GM23338 (cell line): ENCODE data around the gene SYMPK. TPM values are rescaled to one million over a fixed set of nuclear protein-coding genes. Genes with fewer than 3 reads are reported as not detected.

Source experiments
- ATAC-seq: fragments of 200-7000 bp; cut with Tn5 transposase; 3 replicates; pipeline ENCODE4 v1.9.1; 2020
- DNase-seq: peaks from one replicate; pipeline ENCODE4 v3.0.0-alpha.2; 2015; ENCODE audit warnings: low spot score
- H2AFZ ChIP-seq: fragments of 200-600 bp; sonication (generic); 2 replicates; pipeline ENCODE4 v1.8.0; 2016; ENCODE audit warnings: antibody characterized with exemption, mild to moderate bottlenecking, moderate library complexity
- H3F3A ChIP-seq: fragments of 200-600 bp; sonication (generic); replicated peaks from 2 replicates; pipeline ENCODE4 v1.8.0; 2017; ENCODE audit warnings: antibody characterized with exemption, mixed run types, low read depth
- H3K27ac ChIP-seq: fragments of 200-600 bp; sonication (generic); 2 replicates; pipeline ENCODE4 v1.6.1; 2016; ENCODE audit warnings: low read depth
- H3K27me3 ChIP-seq: fragments of 200-600 bp; sonication (generic); 2 replicates; pipeline ENCODE4 v1.8.0; 2016; ENCODE audit warnings: mild to moderate bottlenecking, mixed run types, moderate library complexity; ENCODE audit not compliant: insufficient read depth
- H3K36me3 ChIP-seq: fragments of 200-600 bp; sonication (generic); 2 replicates; pipeline ENCODE4 v1.8.0; 2016; ENCODE audit warnings: mild to moderate bottlenecking; ENCODE audit not compliant: insufficient read depth
- H3K4me1 ChIP-seq: fragments of 200-600 bp; sonication (generic); 2 replicates; pipeline ENCODE4 v1.8.0; 2016; ENCODE audit warnings: mild to moderate bottlenecking, moderate library complexity; ENCODE audit not compliant: insufficient read depth
- H3K4me2 ChIP-seq: fragments of 200-600 bp; sonication (generic); 2 replicates; pipeline ENCODE4 v1.7.1; 2017; ENCODE audit warnings: mixed run types
- H3K4me3 ChIP-seq: fragments of 200-600 bp; sonication (generic); 2 replicates; pipeline ENCODE4 v1.6.1; 2016; ENCODE audit warnings: mixed run types
- H3K79me2 ChIP-seq: fragments of 200-600 bp; sonication (generic); replicated peaks from 2 replicates; pipeline ENCODE4 v1.8.0; 2017; ENCODE audit warnings: mild to moderate bottlenecking; ENCODE audit not compliant: insufficient read depth
- H3K9me2 ChIP-seq: fragments of 200-600 bp; sonication (generic); 2 replicates; pipeline ENCODE4 v1.8.0; 2017; ENCODE audit not compliant: insufficient read depth
- H4K20me1 ChIP-seq: fragments of 200-600 bp; sonication (generic); replicated peaks from 2 replicates; pipeline ENCODE4 v1.8.0; 2017; ENCODE audit warnings: mild to moderate bottlenecking; ENCODE audit not compliant: insufficient read depth
- H3K27ac Mint-ChIP-seq: 2 replicates; pipeline ENCODE4 v1.8.0; 2020; ENCODE audit warnings: inconsistent platforms, mild to moderate bottlenecking, moderate library complexity, mixed read lengths
- H3K27me3 Mint-ChIP-seq: 3 replicates; pipeline ENCODE4 v1.8.0; 2022; ENCODE audit warnings: low read depth, mild to moderate bottlenecking, moderate library complexity, mixed read lengths, inconsistent platforms; ENCODE audit not compliant: insufficient read depth, poor library complexity
- H3K36me3 Mint-ChIP-seq: 3 replicates; pipeline ENCODE4 v1.8.0; 2021; ENCODE audit warnings: low read depth, mild to moderate bottlenecking, inconsistent platforms, moderate library complexity, mixed read lengths
- H3K4me1 Mint-ChIP-seq: 3 replicates; pipeline ENCODE4 v1.8.0; 2020; ENCODE audit warnings: mild to moderate bottlenecking, inconsistent platforms, mixed read lengths
- H3K4me3 Mint-ChIP-seq: 3 replicates; pipeline ENCODE4 v1.8.0; 2021; ENCODE audit warnings: moderate library complexity, mild to moderate bottlenecking, inconsistent platforms, mixed read lengths
- H3K9me3 Mint-ChIP-seq: 3 replicates; pipeline ENCODE4 v1.8.0; 2020; ENCODE audit warnings: moderate library complexity, mild to moderate bottlenecking, inconsistent platforms, mixed read lengths
- CREB1 ChIP-seq: fragments of 250-450 bp; sonication (Bioruptor Pico); IDR thresholded peaks from 2 replicates; pipeline ENCODE4 v1.5.0; 2020; ENCODE audit warnings: low read depth, mild to moderate bottlenecking, moderate library complexity
- CTCF ChIP-seq, 2 experiments: fragments of 200-600 bp in 1 of 2; sonication (generic) in 1 of 2; conservative IDR thresholded peaks; 2 replicates each; pipeline versions ENCODE4 v1.5.1 to v1.6.1; 2016 to 2017; ENCODE audit warnings: antibody characterized with exemption in 2 of 2, low read depth in 2 of 2, mild to moderate bottlenecking in 2 of 2, moderate library complexity in 1 of 2
- EZH2 ChIP-seq: fragments of 200-600 bp; sonication (generic); IDR thresholded peaks from one replicate; pipeline ENCODE4 v1.8.0; 2017; ENCODE audit warnings: antibody characterized with exemption, mild to moderate bottlenecking, low read depth; ENCODE audit not compliant: unreplicated experiment
- EZH2phosphoT487 ChIP-seq: fragments of 200-600 bp; sonication (generic); IDR thresholded peaks from one replicate; pipeline ENCODE4 v1.8.1; 2018; ENCODE audit warnings: antibody characterized with exemption; ENCODE audit not compliant: unreplicated experiment
- JUNB ChIP-seq: IDR thresholded peaks from one replicate; pipeline ENCODE4 v1.6.1; 2016; ENCODE audit warnings: antibody characterized with exemption; ENCODE audit not compliant: unreplicated experiment
- NANOG ChIP-seq: IDR thresholded peaks from 2 replicates; pipeline ENCODE4 v1.6.1; 2016; ENCODE audit warnings: antibody characterized with exemption, borderline replicate concordance
- POLR2AphosphoS5 ChIP-seq: IDR thresholded peaks from 2 replicates; pipeline ENCODE4 v1.6.1; 2016; ENCODE audit warnings: antibody characterized with exemption, low read depth
- STAT1 ChIP-seq: IDR thresholded peaks from one replicate; pipeline ENCODE4 v1.6.1; 2016; ENCODE audit warnings: antibody characterized with exemption; ENCODE audit not compliant: unreplicated experiment
- ZNF114 ChIP-seq: fragments of 250-450 bp; sonication (Bioruptor Pico); IDR thresholded peaks from 2 replicates; pipeline ENCODE4 v1.5.0; 2020; ENCODE audit warnings: mild to moderate bottlenecking, moderate library complexity
- ZNF331 ChIP-seq: fragments of 250-450 bp; sonication (Bioruptor Pico); IDR thresholded peaks from 2 replicates; pipeline ENCODE4 v1.5.0; 2020; ENCODE audit warnings: low read depth, mild to moderate bottlenecking, moderate library complexity
- polyA plus RNA-seq: library from polyadenylated mRNA; unstranded; fragments of >200 nt; fragmentation: Nextera tagmentation; extraction: Ambion mirVana; gene quantifications from 2 replicates; pipeline ENCODE4 v1.2.1, GENCODE V29; 2016
- total RNA-seq: library from RNA; depleted of rRNA; stranded (reverse); fragments of >200 nt; shearing (Covaris generic); gene quantifications from 2 replicates; pipeline ENCODE4 v1.2.3, GENCODE V29; 2014
- TF ChIP-seq, protein P1 (sequence below): fragments of 250-450 bp; sonication (Bioruptor Pico); IDR thresholded peaks from 2 replicates; pipeline ENCODE4 v1.5.0; 2020; ENCODE audit warnings: mild to moderate bottlenecking, moderate library complexity
- TF ChIP-seq, protein P2 (sequence below): IDR thresholded peaks from one replicate; pipeline ENCODE4 v1.6.1; 2018; ENCODE audit warnings: antibody characterized with exemption; ENCODE audit not compliant: unreplicated experiment
- TF ChIP-seq, protein P3 (sequence below): IDR thresholded peaks from 2 replicates; pipeline ENCODE4 v1.6.1; 2016; ENCODE audit warnings: antibody characterized with exemption

The SYMPK gene
- total and polyA plus RNA-seq, 2 experiments from 2014 or later, result 36.8 to 82.1 TPM

DNA sequence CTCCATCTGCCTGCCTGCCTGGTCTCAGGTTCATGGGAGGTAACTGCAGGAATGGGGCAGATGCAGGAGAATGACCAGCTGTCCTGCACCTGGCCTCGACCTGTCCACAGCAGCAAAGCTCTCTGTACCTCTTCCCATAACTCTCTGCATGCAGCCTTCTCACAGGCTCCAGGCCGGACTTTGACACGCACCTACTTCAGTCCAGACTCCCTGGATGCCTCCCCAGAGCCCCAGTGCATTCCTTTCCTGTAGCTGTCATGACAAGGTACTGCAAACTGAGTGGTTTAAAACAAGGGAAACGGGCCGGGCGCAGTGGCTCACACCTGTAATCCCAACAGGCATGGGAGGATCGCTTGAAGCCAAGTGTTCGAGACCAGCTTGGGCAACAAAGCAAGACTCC, 48.3 kb upstream of the SYMPK start:
- Histone ChIP-seq H3K79me2 (no peaks in the 10 kb centered on the region), H3K4me3 (no peak overlapping the region), H3K27ac (no peak overlapping the region), H3K36me3 (no peaks in the 10 kb centered on the region), H4K20me1 (no peaks in the 10 kb centered on the region), H3K4me1 (no peaks in the 10 kb centered on the region), H3K27me3 (no peaks in the 10 kb centered on the region), H3K4me2 (no peak overlapping the region), H3F3A (0 out of 2 replicates have a peak, but pooled peaks cover 9% of the 10 kb centered on the region), H2AFZ (no peak overlapping the region), H3K9me2 (no peaks in the 10 kb centered on the region)
- DNase-seq (no peak), ATAC-seq (no peak)
- Mint-ChIP-seq H3K27ac (no peak overlapping the region), H3K4me1 (no peaks in the 10 kb centered on the region; the same call in 2 of the 3 replicates), H3K27me3 (peaks cover 13% of the 10 kb centered on the region), H3K9me3 (no peaks in the 10 kb centered on the region), H3K36me3 (no peaks in the 10 kb centered on the region; the same call in 2 of the 3 replicates), H3K4me3 (no peak overlapping the region)
- TF ChIP-seq, protein P1, sequence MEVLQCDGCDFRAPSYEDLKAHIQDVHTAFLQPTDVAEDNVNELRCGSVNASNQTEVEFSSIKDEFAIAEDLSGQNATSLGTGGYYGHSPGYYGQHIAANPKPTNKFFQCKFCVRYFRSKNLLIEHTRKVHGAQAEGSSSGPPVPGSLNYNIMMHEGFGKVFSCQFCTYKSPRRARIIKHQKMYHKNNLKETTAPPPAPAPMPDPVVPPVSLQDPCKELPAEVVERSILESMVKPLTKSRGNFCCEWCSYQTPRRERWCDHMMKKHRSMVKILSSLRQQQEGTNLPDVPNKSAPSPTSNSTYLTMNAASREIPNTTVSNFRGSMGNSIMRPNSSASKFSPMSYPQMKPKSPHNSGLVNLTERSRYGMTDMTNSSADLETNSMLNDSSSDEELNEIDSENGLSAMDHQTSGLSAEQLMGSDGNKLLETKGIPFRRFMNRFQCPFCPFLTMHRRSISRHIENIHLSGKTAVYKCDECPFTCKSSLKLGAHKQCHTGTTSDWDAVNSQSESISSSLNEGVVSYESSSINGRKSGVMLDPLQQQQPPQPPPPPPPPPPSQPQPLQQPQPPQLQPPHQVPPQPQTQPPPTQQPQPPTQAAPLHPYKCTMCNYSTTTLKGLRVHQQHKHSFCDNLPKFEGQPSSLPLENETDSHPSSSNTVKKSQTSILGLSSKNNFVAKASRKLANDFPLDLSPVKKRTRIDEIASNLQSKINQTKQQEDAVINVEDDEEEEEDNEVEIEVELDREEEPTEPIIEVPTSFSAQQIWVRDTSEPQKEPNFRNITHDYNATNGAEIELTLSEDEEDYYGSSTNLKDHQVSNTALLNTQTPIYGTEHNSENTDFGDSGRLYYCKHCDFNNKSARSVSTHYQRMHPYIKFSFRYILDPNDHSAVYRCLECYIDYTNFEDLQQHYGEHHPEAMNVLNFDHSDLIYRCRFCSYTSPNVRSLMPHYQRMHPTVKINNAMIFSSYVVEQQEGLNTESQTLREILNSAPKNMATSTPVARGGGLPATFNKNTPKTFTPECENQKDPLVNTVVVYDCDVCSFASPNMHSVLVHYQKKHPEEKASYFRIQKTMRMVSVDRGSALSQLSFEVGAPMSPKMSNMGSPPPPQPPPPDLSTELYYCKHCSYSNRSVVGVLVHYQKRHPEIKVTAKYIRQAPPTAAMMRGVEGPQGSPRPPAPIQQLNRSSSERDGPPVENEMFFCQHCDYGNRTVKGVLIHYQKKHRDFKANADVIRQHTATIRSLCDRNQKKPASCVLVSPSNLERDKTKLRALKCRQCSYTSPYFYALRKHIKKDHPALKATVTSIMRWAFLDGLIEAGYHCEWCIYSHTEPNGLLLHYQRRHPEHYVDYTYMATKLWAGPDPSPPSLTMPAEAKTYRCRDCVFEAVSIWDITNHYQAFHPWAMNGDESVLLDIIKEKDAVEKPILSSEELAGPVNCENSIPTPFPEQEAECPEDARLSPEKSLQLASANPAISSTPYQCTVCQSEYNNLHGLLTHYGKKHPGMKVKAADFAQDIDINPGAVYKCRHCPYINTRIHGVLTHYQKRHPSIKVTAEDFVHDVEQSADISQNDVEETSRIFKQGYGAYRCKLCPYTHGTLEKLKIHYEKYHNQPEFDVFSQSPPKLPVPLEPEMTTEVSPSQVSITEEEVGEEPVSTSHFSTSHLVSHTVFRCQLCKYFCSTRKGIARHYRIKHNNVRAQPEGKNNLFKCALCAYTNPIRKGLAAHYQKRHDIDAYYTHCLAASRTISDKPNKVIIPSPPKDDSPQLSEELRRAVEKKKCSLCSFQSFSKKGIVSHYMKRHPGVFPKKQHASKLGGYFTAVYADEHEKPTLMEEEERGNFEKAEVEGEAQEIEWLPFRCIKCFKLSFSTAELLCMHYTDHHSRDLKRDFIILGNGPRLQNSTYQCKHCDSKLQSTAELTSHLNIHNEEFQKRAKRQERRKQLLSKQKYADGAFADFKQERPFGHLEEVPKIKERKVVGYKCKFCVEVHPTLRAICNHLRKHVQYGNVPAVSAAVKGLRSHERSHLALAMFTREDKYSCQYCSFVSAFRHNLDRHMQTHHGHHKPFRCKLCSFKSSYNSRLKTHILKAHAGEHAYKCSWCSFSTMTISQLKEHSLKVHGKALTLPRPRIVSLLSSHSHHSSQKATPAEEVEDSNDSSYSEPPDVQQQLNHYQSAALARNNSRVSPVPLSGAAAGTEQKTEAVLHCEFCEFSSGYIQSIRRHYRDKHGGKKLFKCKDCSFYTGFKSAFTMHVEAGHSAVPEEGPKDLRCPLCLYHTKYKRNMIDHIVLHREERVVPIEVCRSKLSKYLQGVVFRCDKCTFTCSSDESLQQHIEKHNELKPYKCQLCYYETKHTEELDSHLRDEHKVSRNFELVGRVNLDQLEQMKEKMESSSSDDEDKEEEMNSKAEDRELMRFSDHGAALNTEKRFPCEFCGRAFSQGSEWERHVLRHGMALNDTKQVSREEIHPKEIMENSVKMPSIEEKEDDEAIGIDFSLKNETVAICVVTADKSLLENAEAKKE (CRISPR knock-in tag), result no peak
- TF ChIP-seq NANOG, result no peak
- TF ChIP-seq ZNF331 (CRISPR knock-in tag), result no peak
- no peak for TF ChIP-seq EZH2
- TF ChIP-seq, protein P2, sequence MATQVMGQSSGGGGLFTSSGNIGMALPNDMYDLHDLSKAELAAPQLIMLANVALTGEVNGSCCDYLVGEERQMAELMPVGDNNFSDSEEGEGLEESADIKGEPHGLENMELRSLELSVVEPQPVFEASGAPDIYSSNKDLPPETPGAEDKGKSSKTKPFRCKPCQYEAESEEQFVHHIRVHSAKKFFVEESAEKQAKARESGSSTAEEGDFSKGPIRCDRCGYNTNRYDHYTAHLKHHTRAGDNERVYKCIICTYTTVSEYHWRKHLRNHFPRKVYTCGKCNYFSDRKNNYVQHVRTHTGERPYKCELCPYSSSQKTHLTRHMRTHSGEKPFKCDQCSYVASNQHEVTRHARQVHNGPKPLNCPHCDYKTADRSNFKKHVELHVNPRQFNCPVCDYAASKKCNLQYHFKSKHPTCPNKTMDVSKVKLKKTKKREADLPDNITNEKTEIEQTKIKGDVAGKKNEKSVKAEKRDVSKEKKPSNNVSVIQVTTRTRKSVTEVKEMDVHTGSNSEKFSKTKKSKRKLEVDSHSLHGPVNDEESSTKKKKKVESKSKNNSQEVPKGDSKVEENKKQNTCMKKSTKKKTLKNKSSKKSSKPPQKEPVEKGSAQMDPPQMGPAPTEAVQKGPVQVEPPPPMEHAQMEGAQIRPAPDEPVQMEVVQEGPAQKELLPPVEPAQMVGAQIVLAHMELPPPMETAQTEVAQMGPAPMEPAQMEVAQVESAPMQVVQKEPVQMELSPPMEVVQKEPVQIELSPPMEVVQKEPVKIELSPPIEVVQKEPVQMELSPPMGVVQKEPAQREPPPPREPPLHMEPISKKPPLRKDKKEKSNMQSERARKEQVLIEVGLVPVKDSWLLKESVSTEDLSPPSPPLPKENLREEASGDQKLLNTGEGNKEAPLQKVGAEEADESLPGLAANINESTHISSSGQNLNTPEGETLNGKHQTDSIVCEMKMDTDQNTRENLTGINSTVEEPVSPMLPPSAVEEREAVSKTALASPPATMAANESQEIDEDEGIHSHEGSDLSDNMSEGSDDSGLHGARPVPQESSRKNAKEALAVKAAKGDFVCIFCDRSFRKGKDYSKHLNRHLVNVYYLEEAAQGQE, result no peak
- no peak for TF ChIP-seq CTCF (conservative IDR thresholded peaks at IDR 0.05; ENCODE audit: low read depth in 2 of 2)
- TF ChIP-seq, protein P3, sequence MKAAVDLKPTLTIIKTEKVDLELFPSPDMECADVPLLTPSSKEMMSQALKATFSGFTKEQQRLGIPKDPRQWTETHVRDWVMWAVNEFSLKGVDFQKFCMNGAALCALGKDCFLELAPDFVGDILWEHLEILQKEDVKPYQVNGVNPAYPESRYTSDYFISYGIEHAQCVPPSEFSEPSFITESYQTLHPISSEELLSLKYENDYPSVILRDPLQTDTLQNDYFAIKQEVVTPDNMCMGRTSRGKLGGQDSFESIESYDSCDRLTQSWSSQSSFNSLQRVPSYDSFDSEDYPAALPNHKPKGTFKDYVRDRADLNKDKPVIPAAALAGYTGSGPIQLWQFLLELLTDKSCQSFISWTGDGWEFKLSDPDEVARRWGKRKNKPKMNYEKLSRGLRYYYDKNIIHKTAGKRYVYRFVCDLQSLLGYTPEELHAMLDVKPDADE, result no peak
- TF ChIP-seq EZH2phosphoT487, result no peak
- no peak for TF ChIP-seq STAT1
- TF ChIP-seq ZNF114 (CRISPR knock-in tag), result no peak
- TF ChIP-seq JUNB, result no peak
- no peak for TF ChIP-seq CREB1 (CRISPR knock-in tag)
- TF ChIP-seq POLR2AphosphoS5, result no peak
